Coronary artery (tissue), 2 donors: ENCODE results near the gene CDO1.

Experiments used
- DNase-seq: peaks from one replicate; pipeline ENCODE4 v3.0.0-alpha.2; 2017; ENCODE audit warnings: low spot score
- H3K27ac ChIP-seq, 2 donors: fragments of 200-600 bp; sonication (generic); one replicate each; pipeline ENCODE4 v1.5.1; 2016 to 2019
- H3K4me3 ChIP-seq: fragments of 200-600 bp; sonication (generic); 2 replicates; pipeline ENCODE4 v1.5.1; 2016; ENCODE audit warnings: mild to moderate bottlenecking, moderate library complexity
- CTCF ChIP-seq: fragments of 200-600 bp; sonication (generic); IDR thresholded peaks from one replicate; pipeline ENCODE4 v1.5.1; 2019; ENCODE audit warnings: antibody characterized with exemption

Gene CDO1

GRCh38 chr5:115842952-115843351 is 26.5 kb upstream of the CDO1 start:
- peak overlapping the region in 1 of 2 donors; percentile 93 for H3K27ac ChIP-seq
- TF ChIP-seq CTCF, result no peak
- peak overlapping the region; percentile 87 for H3K4me3 ChIP-seq
- DNase-seq, result no peak

GRCh38 chr5:115842089-115842935 is 25.9 kb upstream of the CDO1 start:
- H3K27ac ChIP-seq, result peak overlapping the region; percentile 89 to 93
- DNase-seq, result no peak
- no peak for TF ChIP-seq CTCF
- peak overlapping the region; percentile 87 for H3K4me3 ChIP-seq

- TF ChIP-seq CTCF, result no peak
- H3K4me3 ChIP-seq, result peak within 1 kb of the TSS; percentile 87
- peak; percentile 93 for DNase-seq
- H3K27ac ChIP-seq, result peak within 1 kb of the TSS; percentile 89 to 93
These were observed 25.1 kb upstream of the CDO1 start, which contains the start of the genes AP3S1 and ATG12 for GRCh38 chr5:115841382-115842088. AP3S1 (plus strand) TSS chr5:115841935; CDS start chr5:115842038, 103 bp downstream. ATG12 (minus strand) TSS chr5:115841565; CDS start chr5:115841552, 13 bp downstream.

- no peak for DNase-seq
- TF ChIP-seq CTCF, result no peak
- H3K4me3 ChIP-seq, result peak overlapping the region; percentile 87
- peak overlapping the region; percentile 89 to 93 for H3K27ac ChIP-seq
These were observed 24.4 kb upstream of the CDO1 start for GRCh38 chr5:115840873-115841272.

GRCh38 chr5:115838885-115839518 is 22.5 kb upstream of the CDO1 start:
- TF ChIP-seq CTCF, result no peak
- DNase-seq, result no peak
- Histone ChIP-seq H3K4me3 (peak overlapping the region; percentile 87), H3K27ac (no peak overlapping the region)

GRCh38 chr5:115835481-115835880 is 19.0 kb upstream of the CDO1 start:
- no peak for TF ChIP-seq CTCF
- Histone ChIP-seq H3K27ac (no peak overlapping the region), H3K4me3 (no peak overlapping the region)
- no peak for DNase-seq
